HL-60 (cell line): ENCODE data around the gene NTN4.

Source experiments
- DNase-seq, 2 experiments: peaks; one replicate each; pipeline ENCODE4 v3.0.0-alpha.2; 2010 to 2020; ENCODE audit warnings: low read depth in 1 of 2, low spot score in 1 of 2
- H3K27ac ChIP-seq: fragments of 250-450 bp; sonication (Bioruptor Pico); replicated peaks from 2 replicates; pipeline ENCODE4 v1.5.1; 2020; ENCODE audit warnings: mild to moderate bottlenecking, moderate library complexity
- H3K27me3 ChIP-seq: fragments of 250-450 bp; sonication (Bioruptor Pico); 2 replicates; pipeline ENCODE4 v1.5.1; 2021; ENCODE audit warnings: mild to moderate bottlenecking, moderate library complexity; ENCODE audit not compliant: insufficient read depth, poor library complexity, severe bottlenecking
- H3K4me3 ChIP-seq: replicated peaks from 2 replicates; pipeline ENCODE4 v1.5.1; 2011; ENCODE audit warnings: mild to moderate bottlenecking, control low read depth, low read length; ENCODE audit not compliant: insufficient read depth
- CTCF ChIP-seq: IDR thresholded peaks from one replicate; pipeline ENCODE4 v1.5.1; 2011; ENCODE audit warnings: low read length, control low read depth, inconsistent platforms; ENCODE audit not compliant: insufficient read depth
- GABPA ChIP-seq: IDR thresholded peaks from 2 replicates; pipeline ENCODE4 v1.6.1; 2012; ENCODE audit warnings: low read depth
- POLR2AphosphoS5 ChIP-seq: IDR thresholded peaks from 2 replicates; pipeline ENCODE4 v1.6.1; 2012; ENCODE audit warnings: low read depth
- REST ChIP-seq: IDR thresholded peaks from 2 replicates; pipeline ENCODE4 v1.6.1; 2012; ENCODE audit warnings: low read depth; ENCODE audit not compliant: insufficient replicate concordance
- SPI1 ChIP-seq: IDR thresholded peaks from 2 replicates; pipeline ENCODE4 v1.6.1; 2012; ENCODE audit warnings: low read depth, mild to moderate bottlenecking, borderline replicate concordance

NTN4 gene

GRCh38 chr12:95767703-95768102 lies 22.9 kb downstream of the NTN4 start:
- Histone ChIP-seq H3K27me3 (peaks cover 2% of the 10 kb centered on the region), H3K27ac (no peak overlapping the region)
- no peak for DNase-seq

GRCh38 chr12:95766356-95767019 lies 24.1 kb downstream of the NTN4 start:
- TF ChIP-seq CTCF (no peak), GABPA (no peak), SPI1 (no peak), REST (no peak), POLR2AphosphoS5 (no peak)
- no peak for DNase-seq

More at GRCh38 chr12:95767703-95768102, 22.9 kb downstream of the NTN4 start:
- no peak for TF ChIP-seq SPI1
- no peak for TF ChIP-seq GABPA
- no peak for TF ChIP-seq REST
- TF ChIP-seq CTCF = no peak
- TF ChIP-seq POLR2AphosphoS5 = no peak
- H3K4me3 ChIP-seq = no peak overlapping the region

GRCh38 chr12:95764848-95765247 lies 25.7 kb downstream of the NTN4 start:
- DNase-seq = no peak

More at GRCh38 chr12:95766356-95767019, 24.1 kb downstream of the NTN4 start:
- Histone ChIP-seq H3K4me3 (no peak overlapping the region), H3K27me3 (peaks cover 5% of the 10 kb centered on the region), H3K27ac (no peak overlapping the region)

More at GRCh38 chr12:95764848-95765247, 25.7 kb downstream of the NTN4 start:
- no peak for TF ChIP-seq POLR2AphosphoS5
- no peak for TF ChIP-seq GABPA
- no peak for TF ChIP-seq SPI1
- TF ChIP-seq CTCF = no peak
- no peak for TF ChIP-seq REST
- Histone ChIP-seq H3K27me3 (peaks cover 7% of the 10 kb centered on the region), H3K4me3 (no peak overlapping the region), H3K27ac (no peak overlapping the region)
